Fibroblast of mammary gland (primary cell): Measurements from ENCODE around the gene IL23R.
"Not testable (repeated sequence)": the region's sequence is repeated elsewhere in the genome, so short reads cannot be mapped to it uniquely, and the experiment has no call there.

ENCODE experiments used
- DNase-seq: peaks from one replicate; pipeline ENCODE4 v3.0.0-alpha.2; 2010; ENCODE audit warnings: low read depth
- H3K4me3 ChIP-seq: 2 replicates; pipeline ENCODE4 v1.5.1; 2011; ENCODE audit warnings: low read depth, mild to moderate bottlenecking, low read length, moderate library complexity; ENCODE audit not compliant: control insufficient read depth
- TF ChIP-seq, protein P1 (sequence below): conservative IDR thresholded peaks from 2 replicates; pipeline ENCODE4 v1.5.1; 2011; ENCODE audit warnings: low read depth, low read length, inconsistent platforms; ENCODE audit not compliant: control insufficient read depth, insufficient read depth

The IL23R gene

DNA sequence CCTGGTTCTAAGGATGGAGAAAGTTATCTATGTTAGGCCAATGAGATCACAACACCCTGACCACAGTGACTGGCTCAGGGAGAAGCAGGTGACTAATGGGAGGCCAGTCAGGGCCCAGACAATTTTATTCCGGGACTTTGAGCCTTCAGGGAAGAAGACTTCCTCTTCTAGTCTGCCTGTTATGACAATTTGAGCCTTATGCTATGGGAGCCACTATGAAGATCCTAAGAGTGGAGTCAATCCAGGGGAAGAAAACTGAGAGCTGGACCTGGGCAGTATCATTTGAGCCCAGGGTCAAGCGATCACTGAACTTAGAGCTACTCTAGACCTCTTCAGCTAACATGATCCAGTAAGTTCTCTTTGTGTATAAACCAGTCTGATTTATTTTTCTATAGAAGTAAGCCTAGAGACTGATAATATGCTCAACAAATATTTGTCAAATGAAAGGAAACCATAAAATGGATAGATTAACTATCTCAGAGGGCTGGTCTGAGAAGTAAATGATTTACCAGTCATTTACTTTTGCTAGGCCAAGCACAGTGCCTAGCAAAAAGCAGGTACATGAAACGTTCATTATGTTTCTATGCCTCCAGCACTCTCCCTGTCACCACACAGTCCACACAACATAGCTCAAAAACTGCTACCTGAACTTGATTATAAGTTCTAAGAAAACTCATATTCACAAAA is 27.3 kb upstream of the IL23R start:
- TF ChIP-seq, protein P1, sequence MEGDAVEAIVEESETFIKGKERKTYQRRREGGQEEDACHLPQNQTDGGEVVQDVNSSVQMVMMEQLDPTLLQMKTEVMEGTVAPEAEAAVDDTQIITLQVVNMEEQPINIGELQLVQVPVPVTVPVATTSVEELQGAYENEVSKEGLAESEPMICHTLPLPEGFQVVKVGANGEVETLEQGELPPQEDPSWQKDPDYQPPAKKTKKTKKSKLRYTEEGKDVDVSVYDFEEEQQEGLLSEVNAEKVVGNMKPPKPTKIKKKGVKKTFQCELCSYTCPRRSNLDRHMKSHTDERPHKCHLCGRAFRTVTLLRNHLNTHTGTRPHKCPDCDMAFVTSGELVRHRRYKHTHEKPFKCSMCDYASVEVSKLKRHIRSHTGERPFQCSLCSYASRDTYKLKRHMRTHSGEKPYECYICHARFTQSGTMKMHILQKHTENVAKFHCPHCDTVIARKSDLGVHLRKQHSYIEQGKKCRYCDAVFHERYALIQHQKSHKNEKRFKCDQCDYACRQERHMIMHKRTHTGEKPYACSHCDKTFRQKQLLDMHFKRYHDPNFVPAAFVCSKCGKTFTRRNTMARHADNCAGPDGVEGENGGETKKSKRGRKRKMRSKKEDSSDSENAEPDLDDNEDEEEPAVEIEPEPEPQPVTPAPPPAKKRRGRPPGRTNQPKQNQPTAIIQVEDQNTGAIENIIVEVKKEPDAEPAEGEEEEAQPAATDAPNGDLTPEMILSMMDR = no peak
- no peak for DNase-seq
- H3K4me3 ChIP-seq = no peak overlapping the region

DNA sequence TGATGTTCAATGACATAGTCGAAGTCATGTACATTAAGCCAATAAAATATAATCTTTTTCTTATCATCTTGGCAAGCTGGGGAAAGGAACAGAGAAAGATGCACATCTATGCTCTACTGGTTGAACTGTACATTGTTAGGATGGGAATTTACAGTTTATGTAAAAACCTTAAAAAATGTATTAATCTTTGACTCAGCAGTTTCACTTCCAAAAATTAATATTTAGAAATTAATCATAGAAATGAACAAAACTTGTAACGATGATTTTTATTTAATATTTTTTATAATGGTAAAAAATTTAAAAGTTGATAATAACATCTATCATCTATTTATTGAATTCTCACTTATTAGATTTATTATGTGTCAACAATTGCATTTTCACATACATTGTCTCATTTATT is 25.8 kb upstream of the IL23R start:
- TF ChIP-seq, protein P1 = no peak
- H3K4me3 ChIP-seq = no peak overlapping the region
- no peak for DNase-seq

DNA sequence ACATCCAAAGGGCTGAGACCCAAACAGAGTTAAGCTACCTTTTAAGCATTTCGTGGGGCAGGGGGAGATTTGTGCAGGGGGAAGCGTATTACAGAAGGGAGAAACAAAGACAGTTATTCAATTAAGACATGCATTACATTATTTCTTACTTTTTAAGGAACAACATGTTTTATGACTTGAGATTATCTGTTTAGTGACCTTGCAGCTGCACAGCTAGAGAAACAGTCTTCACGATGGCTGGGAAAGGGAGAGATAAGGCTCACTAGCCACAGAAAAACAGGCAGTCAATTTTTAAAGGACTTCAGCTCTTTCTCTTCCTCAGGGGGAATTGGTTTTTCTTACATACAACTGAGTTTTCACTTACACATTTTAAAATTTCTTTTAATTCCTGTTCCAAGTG is 24.4 kb upstream of the IL23R start:
- H3K4me3 ChIP-seq, DNase-seq: not testable (repeated sequence)

DNA sequence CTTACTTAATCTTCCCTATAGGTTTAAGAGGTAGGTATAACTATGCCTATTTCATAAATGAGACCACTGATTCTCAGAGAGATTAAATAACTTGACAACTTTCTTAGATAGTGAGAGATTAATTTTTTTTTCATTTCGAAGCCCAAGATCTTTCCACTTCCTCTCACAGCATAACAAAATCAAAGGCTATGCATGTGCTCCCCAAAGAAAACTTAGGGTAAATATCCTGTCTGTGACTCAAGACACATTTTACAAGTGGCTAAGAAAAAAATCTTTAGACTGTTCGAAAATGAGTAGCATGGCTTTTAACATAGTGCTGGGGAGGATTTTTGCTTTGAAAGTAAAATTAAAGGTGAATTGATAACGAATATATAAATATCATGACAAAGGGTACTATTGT is 23.3 kb upstream of the IL23R start:
- TF ChIP-seq, protein P1 = no peak
- no peak overlapping the region for H3K4me3 ChIP-seq
- no peak for DNase-seq

DNA sequence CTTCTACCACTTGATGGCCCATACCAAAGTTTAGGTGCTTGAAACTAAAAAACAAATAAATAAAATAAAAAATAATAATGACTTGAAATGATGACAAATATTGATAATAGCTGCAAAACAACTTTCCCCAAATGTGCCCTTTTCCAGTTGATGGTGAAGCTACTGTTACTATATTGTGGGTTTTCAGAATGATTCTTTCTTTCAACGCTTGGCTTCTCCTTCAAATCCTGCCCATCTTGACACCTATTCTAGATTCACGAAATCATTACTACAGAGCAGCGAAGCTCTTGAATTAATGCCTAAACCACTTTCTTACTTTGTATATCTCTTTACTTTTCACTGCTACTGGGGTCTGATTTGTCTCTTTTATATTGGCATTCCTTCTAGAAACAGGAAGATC is 22.3 kb upstream of the IL23R start:
- no peak for DNase-seq
- TF ChIP-seq, protein P1 = no peak
- H3K4me3 ChIP-seq = no peak overlapping the region

DNA sequence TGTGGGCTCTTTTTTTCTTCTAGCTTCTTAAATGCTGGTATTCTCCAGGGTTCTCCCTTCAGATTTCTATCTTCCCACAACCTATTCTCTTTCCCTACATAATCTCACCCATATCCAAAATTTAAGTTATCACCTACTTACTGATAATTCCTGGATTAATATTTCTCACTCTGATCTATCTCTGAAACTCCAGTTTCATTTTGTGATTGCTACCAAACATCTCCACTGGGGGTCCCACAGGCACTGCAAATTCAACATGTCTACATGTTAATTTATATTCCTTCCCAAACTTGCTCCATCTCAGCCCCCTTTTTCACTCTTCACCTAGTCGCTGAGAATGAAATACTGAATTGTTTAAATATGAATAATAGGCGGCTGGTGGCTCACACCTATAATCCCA is 21.6 kb upstream of the IL23R start:
- no peak for DNase-seq
- H3K4me3 ChIP-seq = no peak overlapping the region
- TF ChIP-seq, protein P1 = peak; percentile 45

DNA sequence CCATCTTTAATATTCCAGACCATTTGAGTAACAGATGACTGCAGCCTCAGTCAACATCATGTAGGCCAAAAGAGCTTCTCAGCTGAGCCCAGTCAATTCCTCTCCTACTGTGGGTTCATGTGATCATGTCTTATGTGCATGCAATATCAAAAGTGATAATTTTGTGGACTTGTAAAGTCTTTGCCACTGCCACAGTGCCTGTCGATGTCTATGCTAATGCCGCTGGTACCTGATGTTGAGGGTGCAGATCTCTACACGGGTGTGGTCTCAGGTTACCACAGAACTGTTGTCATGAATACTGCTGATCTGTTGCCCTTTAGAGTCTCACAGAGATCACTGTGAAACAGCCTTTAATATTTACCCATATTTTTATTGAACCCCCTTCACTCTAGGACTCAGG is 20.2 kb upstream of the IL23R start:
- DNase-seq = no peak
- TF ChIP-seq, protein P1 = no peak
- H3K4me3 ChIP-seq = no peak overlapping the region
